ENCODE results near the gene FAM180A. TPM values are rescaled to one million over a fixed set of nuclear protein-coding genes. Genes with fewer than 3 reads are reported as not detected.

FAM180A gene
- polyA plus RNA-seq, 1 experiment = 5.5 TPM

GRCh38 chr7:135713836-135714470 lies 34.7 kb downstream of the FAM180A start:
- Histone ChIP-seq H3K27me3 (ENCODE audit: control insufficient read depth, insufficient read depth, low read length) (no peaks in the 10 kb centered on the region), H3K27ac (ENCODE audit: low read depth, low read length) (peak overlapping the region; percentile 55), H3K9me3 (ENCODE audit: control insufficient read depth, insufficient read depth, low read length) (no peaks in the 10 kb centered on the region; the same call in 1 of the 2 replicates), H3K4me3 (ENCODE audit: low read depth, low read length) (no peak overlapping the region)
- no peak for DNase-seq (ENCODE audit: low read depth, low spot score)
- ChIA-PET POLR2A (interaction anchor here (1.0 kb wide), 1 partner anchor 31 kb away, joined by 3 read pairs; no protein-coding TSS in a partner anchor), CTCF (interaction anchor here (1.1 to 1.4 kb wide), 4 partner anchors 10 to 68 kb away, joined by 3 to 9 read pairs (median 4); no protein-coding TSS in a partner anchor)
- TF ChIP-seq, protein P1, sequence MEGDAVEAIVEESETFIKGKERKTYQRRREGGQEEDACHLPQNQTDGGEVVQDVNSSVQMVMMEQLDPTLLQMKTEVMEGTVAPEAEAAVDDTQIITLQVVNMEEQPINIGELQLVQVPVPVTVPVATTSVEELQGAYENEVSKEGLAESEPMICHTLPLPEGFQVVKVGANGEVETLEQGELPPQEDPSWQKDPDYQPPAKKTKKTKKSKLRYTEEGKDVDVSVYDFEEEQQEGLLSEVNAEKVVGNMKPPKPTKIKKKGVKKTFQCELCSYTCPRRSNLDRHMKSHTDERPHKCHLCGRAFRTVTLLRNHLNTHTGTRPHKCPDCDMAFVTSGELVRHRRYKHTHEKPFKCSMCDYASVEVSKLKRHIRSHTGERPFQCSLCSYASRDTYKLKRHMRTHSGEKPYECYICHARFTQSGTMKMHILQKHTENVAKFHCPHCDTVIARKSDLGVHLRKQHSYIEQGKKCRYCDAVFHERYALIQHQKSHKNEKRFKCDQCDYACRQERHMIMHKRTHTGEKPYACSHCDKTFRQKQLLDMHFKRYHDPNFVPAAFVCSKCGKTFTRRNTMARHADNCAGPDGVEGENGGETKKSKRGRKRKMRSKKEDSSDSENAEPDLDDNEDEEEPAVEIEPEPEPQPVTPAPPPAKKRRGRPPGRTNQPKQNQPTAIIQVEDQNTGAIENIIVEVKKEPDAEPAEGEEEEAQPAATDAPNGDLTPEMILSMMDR (IDR thresholded peaks at IDR 0.05; ENCODE audit: low read depth, low read length) = no peak

DNA sequence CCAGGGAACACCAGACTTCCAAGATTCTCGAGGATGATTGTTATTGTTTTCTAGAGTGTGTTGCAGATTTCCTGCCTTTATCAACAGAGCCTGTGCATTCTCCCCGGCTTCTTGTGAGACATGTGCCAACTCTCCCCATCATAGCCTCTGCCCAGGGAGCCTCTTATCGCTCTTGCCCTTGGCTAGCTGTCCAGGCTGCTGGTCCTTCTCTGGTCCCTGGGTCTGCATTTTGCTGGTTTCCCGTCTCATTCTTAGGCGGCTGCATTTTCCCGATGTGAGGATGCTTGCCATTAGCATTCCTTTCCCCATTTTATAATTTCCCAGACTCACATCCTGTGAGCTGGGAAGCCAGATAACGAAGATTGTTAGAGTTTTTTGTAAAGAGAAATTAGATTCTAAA lies 35.8 kb downstream of the FAM180A start:
- Histone ChIP-seq H3K4me3 (ENCODE audit: low read depth, low read length) (no peak overlapping the region), H3K27me3 (ENCODE audit: control insufficient read depth, insufficient read depth, low read length) (no peaks in the 10 kb centered on the region), H3K9me3 (ENCODE audit: control insufficient read depth, insufficient read depth, low read length) (no peaks in the 10 kb centered on the region; the same call in 1 of the 2 replicates), H3K27ac (ENCODE audit: low read depth, low read length) (no peak overlapping the region)
- CTCF ChIA-PET = interaction anchor here (0.6 kb wide), 1 partner anchor 200 kb away, joined by 4 read pairs; no protein-coding TSS in a partner anchor
- POLR2A ChIA-PET = interaction anchor here (0.7 kb wide), 1 partner anchor 32 kb away, joined by 6 read pairs; no protein-coding TSS in a partner anchor
- TF ChIP-seq, protein P1 (IDR thresholded peaks at IDR 0.05; ENCODE audit: low read depth, low read length) = no peak
- no peak for DNase-seq (ENCODE audit: low read depth, low spot score)

DNA sequence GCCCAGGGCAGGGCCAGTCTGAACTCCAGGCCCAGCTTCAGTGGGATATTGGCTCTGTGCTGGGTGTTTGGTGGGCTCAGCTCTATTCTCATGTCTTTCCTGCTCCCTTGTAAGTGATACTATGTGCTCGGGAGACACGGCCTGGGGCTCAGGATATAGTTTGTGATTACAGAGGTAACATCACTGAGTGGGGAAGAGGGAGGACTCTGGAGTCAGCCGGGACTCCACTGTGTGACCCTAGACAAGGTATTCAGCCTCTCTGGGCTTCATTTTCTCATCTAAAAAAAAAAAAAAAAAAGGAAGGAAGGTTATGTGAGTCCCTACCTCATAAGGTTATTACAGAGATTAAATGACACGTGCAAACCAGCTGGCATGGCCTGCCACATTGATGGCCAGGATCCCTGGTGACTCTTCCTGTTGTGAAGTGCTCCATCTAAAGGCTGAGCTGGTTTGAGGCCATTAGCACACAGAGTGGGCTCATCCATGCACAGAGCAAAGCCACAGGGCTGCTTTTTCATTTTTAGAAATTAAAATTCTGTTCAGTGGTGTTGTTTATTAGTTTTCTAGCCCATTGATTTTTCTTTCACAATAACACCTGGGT lies 36.3 kb downstream of the FAM180A start:
- H3K4me3 ChIP-seq (ENCODE audit: low read depth, low read length) = no peak overlapping the region
- no peaks in the 10 kb centered on the region; the same call in 1 of the 2 replicates for H3K9me3 ChIP-seq (ENCODE audit: control insufficient read depth, insufficient read depth, low read length)
- H3K27ac ChIP-seq (ENCODE audit: low read depth, low read length) = no peak overlapping the region
- no peaks in the 10 kb centered on the region for H3K27me3 ChIP-seq (ENCODE audit: control insufficient read depth, insufficient read depth, low read length)
- POLR2A ChIA-PET = interaction anchor here (0.7 kb wide), 1 partner anchor 32 kb away, joined by 6 read pairs; no protein-coding TSS in a partner anchor
- DNase-seq (ENCODE audit: low read depth, low spot score) = no peak
- CTCF ChIA-PET = interaction anchor here (0.6 to 2.9 kb wide), 9 partner anchors 8 to 297 kb away, joined by 3 to 34 read pairs (median 5); no protein-coding TSS in a partner anchor
- TF ChIP-seq, protein P1 (IDR thresholded peaks at IDR 0.05; ENCODE audit: low read depth, low read length) = no peak; the same call in 1 of the 2 replicates

- DNase-seq (ENCODE audit: low read depth, low spot score) = no peak
- ChIA-PET CTCF (interaction anchor here (0.6 to 2.9 kb wide), 16 partner anchors 9 to 445 kb away, joined by 3 to 34 read pairs (median 5); partner anchors contain the start of gene SLC13A4), POLR2A (interaction anchor here (0.7 kb wide), 1 partner anchor 47 kb away, joined by 8 read pairs; no protein-coding TSS in a partner anchor)
- Histone ChIP-seq H3K27ac (ENCODE audit: low read depth, low read length) (no peak overlapping the region), H3K9me3 (ENCODE audit: control insufficient read depth, insufficient read depth, low read length) (peaks cover under 1% of the 10 kb centered on the region; the same call in 1 of the 2 replicates), H3K27me3 (ENCODE audit: control insufficient read depth, insufficient read depth, low read length) (no peaks in the 10 kb centered on the region), H3K4me3 (ENCODE audit: low read depth, low read length) (no peak overlapping the region)
- TF ChIP-seq, protein P1 (IDR thresholded peaks at IDR 0.05; ENCODE audit: low read depth, low read length) = no peak
Observed at GRCh38 chr7:135711139-135711469, 37.5 kb downstream of the FAM180A start.
